NCI-H524 treated with DMSO at 0.1 percent for 48 hours (cell line): Measurements from ENCODE around the gene GPR101.
A peak's percentile ranks its signal among the peaks of the same experiment; 100 is the strongest.

Experiments used
- DNase-seq: peaks from one replicate; lab custom pipeline; 2025; lab: John Stamatoyannopoulos, UW

GPR101 gene

GRCh38 chrX:137033774-137034507, at the start of gene GPR101:
Gene GPR101, minus strand, starts transcription at chrX:137033995. Its CDS starts 2,321 bp downstream, at chrX:137031674.
- DNase-seq, result no peak

- no peak for DNase-seq
These were observed 47.4 kb upstream of the GPR101 start for GRCh38 chrX:137081239-137081638.

- DNase-seq, result no peak
These were observed 38.6 kb upstream of the GPR101 start for GRCh38 chrX:137072396-137072795.

GRCh38 chrX:137071596-137071995, 37.8 kb upstream of the GPR101 start:
- DNase-seq, result no peak

- no peak for DNase-seq
These were observed 33.4 kb upstream of the GPR101 start for GRCh38 chrX:137067147-137067546.

GRCh38 chrX:137062915-137063617, 29.3 kb upstream of the GPR101 start:
- DNase-seq, result no peak

GRCh38 chrX:137058339-137059127, 24.7 kb upstream of the GPR101 start:
- DNase-seq, result no peak

- DNase-seq, result no peak
These were observed 18.9 kb upstream of the GPR101 start for GRCh38 chrX:137052643-137053235.

GRCh38 chrX:137051978-137052642, 18.3 kb upstream of the GPR101 start:
- DNase-seq, result peak; percentile 46

GRCh38 chrX:137044893-137045292, 11.1 kb upstream of the GPR101 start:
- DNase-seq, result no peak

- DNase-seq, result no peak
These were observed 9.9 kb upstream of the GPR101 start for GRCh38 chrX:137043736-137044135.

GRCh38 chrX:137041329-137041728, 7.5 kb upstream of the GPR101 start:
- no peak for DNase-seq

GRCh38 chrX:137040113-137040794, 6.5 kb upstream of the GPR101 start:
- no peak for DNase-seq

- no peak for DNase-seq
These were observed 695 bp upstream of the GPR101 start for GRCh38 chrX:137034508-137034872.

GRCh38 chrX:137032841-137033773, 688 bp downstream of the GPR101 start:
- no peak for DNase-seq

GRCh38 chrX:137032341-137032694, 1.5 kb downstream of the GPR101 start:
- no peak for DNase-seq

GRCh38 chrX:137031517-137032340, 2.1 kb downstream of the GPR101 start:
- peak; percentile 63 for DNase-seq

GRCh38 chrX:137031039-137031438, 2.8 kb downstream of the GPR101 start:
- no peak for DNase-seq

GRCh38 chrX:137028699-137029098, 5.1 kb downstream of the GPR101 start:
- DNase-seq, result no peak
